KBM-7 (cell line): ENCODE measurements around the gene DHRS4L2.
"Not testable (repeated sequence)": the region's sequence is repeated elsewhere in the genome, so short reads cannot be mapped to it uniquely, and the experiment has no call there.

Experiments used
- DNase-seq: peaks from one replicate; pipeline ENCODE4 v3.0.0-alpha.2; 2015
- in situ Hi-C: fragments of 300-500 bp; cut with MboI; formaldehyde crosslinking; loops from 2 replicates; pipeline ENCODE4 v1.14.3; 2020; ENCODE audit warnings: low sequenced_read_pairs, low pct_unique_long_range_greater_than_20kb, mixed read lengths

DHRS4L2 gene

GRCh38 chr14:23988607-23989363, at the start of gene DHRS4L2:
TSS of gene DHRS4L2 (plus strand) at chr14:23988929. CDS start at chr14:23988948, 19 bp downstream.
- DNase-seq, result peak; percentile 94

GRCh38 chr14:23939607-23940326, 49.0 kb upstream of the DHRS4L2 start:
- in situ Hi-C loops, result no loop called here
- no peak for DNase-seq

More at GRCh38 chr14:23988607-23989363, at the start of gene DHRS4L2:
- in situ Hi-C loops, result not testable (repeated sequence)

- DNase-seq, result no peak
- in situ Hi-C loops, result no loop called here
Observed at GRCh38 chr14:23941230-23941629, 47.5 kb upstream of the DHRS4L2 start.

- in situ Hi-C loops, result no loop called here
Observed at GRCh38 chr14:23941669-23942068, 47.1 kb upstream of the DHRS4L2 start.

DNA sequence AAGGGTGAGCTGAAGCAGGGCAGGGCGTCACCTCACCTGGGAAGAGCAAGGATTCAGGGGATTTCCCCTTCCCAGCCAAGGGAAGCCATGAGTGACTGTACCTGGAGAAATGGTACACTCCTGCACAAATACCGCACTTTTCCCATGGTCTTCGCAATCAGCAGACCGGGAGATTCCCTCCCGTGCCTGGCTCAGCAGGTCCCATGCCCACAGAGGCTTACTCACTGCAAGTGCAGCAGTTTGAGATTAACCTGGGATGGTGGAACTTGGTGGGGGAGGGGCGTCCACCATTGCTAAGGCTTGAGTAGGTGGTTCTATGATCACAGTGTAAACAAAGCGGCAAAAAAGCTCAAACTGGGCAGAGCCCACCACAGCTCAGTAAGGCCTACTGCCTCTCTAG, 46.1 kb upstream of the DHRS4L2 start:
- in situ Hi-C loops, result no loop called here
- no peak for DNase-seq

More at GRCh38 chr14:23941669-23942068, 47.1 kb upstream of the DHRS4L2 start:
- DNase-seq, result no peak

DNA sequence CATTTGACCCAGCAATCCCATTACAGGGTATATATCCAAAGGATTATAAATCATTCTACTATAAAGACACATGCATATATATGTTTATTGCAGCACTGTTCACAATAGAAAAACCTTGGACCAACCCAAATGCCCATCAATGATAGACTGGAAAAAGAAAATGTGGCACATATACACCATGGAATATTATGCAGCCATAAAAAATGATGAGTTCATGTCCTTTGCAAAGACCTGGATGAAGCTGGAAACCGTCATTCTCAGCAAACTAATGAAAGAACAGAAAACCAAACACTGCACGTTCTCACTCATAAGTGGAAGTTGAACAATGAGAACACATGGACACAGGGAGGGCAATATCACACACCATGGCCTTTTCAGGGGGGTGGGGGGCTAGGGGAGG, 39.7 kb upstream of the DHRS4L2 start:
- DNase-seq, in situ Hi-C loops: not testable (repeated sequence)

DNA sequence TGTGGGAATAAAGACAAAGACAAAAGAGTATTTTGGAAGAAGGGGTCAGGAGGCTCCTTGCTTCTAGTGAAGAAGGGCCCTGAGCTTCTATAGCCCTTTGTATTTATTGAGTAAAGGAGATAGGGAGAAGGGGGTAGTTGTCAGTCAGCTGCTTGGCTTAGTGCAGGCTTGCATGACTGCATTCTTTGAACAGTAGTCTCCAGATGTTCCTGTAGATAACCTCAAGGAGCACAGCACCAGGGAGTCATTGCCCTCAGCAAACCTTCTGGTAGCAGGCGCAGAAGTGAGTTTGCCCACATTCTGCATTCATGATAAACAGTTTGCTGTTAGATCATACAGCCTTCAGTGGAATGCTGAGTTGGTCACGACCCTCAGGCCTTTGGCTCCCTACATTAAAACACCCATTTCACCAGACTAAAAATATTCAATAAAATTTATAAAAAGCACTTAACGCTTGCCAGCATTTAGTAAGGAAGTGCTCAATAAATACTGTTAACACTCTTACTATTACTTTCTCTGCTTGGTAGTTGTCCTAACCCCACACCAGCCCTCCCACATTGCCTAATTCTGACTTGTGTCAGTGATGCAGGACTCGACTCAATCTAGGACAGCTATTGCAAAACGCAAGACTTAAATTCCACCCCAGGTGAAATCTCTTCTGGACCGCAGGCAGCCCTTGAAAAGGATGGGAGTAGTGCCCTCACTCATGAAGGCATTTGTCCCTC, 38.2 kb upstream of the DHRS4L2 start:
- no peak for DNase-seq
- in situ Hi-C loops, result no loop called here

GRCh38 chr14:23951136-23951466, 37.6 kb upstream of the DHRS4L2 start:
- DNase-seq, in situ Hi-C loops: not testable (repeated sequence)

- DNase-seq, result peak; percentile 6
- in situ Hi-C loops, result no loop called here
Observed at GRCh38 chr14:23951590-23952201, 37.0 kb upstream of the DHRS4L2 start.

GRCh38 chr14:23953116-23953463, 35.6 kb upstream of the DHRS4L2 start:
- DNase-seq, in situ Hi-C loops: not testable (repeated sequence)

DNA sequence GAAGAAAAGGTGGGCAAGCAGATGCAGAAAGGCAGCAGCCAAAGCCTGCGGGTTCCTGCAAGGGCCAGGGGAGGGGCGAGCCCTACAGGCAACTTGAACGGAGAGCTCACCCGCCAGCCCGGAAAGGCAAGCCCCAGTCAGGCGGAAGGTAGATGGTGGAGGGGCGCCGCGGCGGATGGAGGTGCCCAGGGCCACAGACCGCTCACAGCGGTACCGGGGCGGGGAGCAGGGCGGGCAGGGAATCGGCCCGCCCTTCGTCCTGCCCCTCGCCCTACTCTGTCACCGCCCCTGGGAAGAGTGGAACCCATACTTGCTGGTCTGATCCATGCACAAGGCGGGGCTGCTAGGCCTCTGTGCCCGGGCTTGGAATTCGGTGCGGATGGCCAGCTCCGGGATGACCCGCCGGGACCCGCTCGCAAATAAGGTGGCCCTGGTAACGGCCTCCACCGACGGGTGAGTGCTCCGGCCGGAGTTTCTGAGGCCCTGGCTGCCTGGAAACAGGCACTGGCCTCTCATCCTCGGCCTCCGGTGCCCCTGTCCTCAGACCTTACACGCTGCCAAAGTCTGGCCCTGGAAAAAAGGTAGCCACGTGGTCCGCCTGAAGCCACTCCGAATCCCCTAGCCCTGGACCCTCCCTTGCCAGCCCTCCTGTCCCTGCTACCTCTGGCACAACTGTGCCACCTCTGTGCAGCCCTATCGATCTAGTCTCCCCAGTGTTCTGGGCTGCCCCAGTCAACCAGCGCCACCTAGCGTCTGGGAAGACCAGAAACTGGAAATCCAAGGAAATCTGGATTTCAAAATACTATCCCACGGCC, 35.1 kb upstream of the DHRS4L2 start, which contains the start of gene DHRS4:
DHRS4 (plus strand) TSS at position 307 of the 815 bp plus-strand sequence; CDS start at position 326, 19 bp downstream.
- in situ Hi-C loops, result no loop called here
- peak; percentile 91 for DNase-seq

GRCh38 chr14:23954279-23954614, 34.5 kb upstream of the DHRS4L2 start:
- in situ Hi-C loops, DNase-seq: not testable (repeated sequence)

- DNase-seq, in situ Hi-C loops: not testable (repeated sequence)
Observed at GRCh38 chr14:23954965-23955364, 33.8 kb upstream of the DHRS4L2 start.

- in situ Hi-C loops, DNase-seq: not testable (repeated sequence)
Observed at GRCh38 chr14:23955811-23956210, 32.9 kb upstream of the DHRS4L2 start.

- in situ Hi-C loops, DNase-seq: not testable (repeated sequence)
Observed at GRCh38 chr14:23957913-23958569, 30.7 kb upstream of the DHRS4L2 start.

DNA sequence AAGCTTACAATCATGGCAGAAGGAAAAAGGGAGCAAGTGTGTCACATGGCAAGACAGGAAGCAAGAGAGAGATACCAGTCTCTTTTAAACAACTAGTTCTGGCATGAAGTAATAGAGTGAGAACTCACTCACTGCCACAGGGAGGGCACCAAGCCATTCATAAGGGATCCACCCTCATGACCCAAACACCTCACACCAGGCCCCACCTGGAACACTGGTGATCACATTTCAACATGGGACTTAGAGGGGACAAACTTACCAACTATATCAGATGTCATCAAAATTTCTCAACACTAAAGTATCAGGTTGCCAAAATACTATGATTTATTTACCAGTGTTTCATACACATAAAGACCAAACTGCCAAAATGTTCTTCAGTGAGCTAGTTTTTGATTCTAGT, 27.8 kb upstream of the DHRS4L2 start:
- in situ Hi-C loops, DNase-seq: not testable (repeated sequence)

GRCh38 chr14:23961704-23962103, 27.0 kb upstream of the DHRS4L2 start:
- in situ Hi-C loops, DNase-seq: not testable (repeated sequence)

DNA sequence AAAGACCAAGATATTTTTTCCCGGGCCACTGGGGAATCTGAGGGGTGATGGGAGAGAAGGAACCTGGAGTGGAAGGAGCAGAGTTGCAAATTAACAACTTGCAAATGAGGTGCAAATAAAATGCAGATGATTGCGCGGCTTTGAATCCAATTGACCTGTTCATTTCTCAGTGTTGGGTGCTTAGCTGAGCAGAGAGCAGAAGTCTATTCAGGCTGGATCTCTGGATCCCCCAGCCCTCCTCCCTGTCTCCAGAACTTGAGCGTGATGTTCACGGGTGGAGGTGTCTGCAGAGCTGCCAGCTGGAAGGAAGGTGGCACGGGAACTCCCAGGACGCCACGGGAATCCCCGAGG, 19.6 kb upstream of the DHRS4L2 start:
- in situ Hi-C loops, DNase-seq: not testable (repeated sequence)
